Occipital lobe (tissue), 2 donors: Measurements from ENCODE around the gene CDH13. TPM values are rescaled to one million over a fixed set of nuclear protein-coding genes. Genes with fewer than 3 reads are reported as not detected.

Experiments
- DNase-seq: peaks from one replicate; lab custom pipeline; 2025; lab: John Stamatoyannopoulos, UW
- total RNA-seq: library from RNA; depleted of rRNA; stranded (reverse); fragments of >200 nt; gene quantifications from one replicate; pipeline ENCODE4 v1.2.3, GENCODE V29; 2014

CDH13 gene
- total RNA-seq, 1 donor from 2014 or later: 27.3 TPM

- DNase-seq: no peak
Observed at GRCh38 chr16:82835487-82836155, 208.9 kb downstream of the CDH13 start.

DNA sequence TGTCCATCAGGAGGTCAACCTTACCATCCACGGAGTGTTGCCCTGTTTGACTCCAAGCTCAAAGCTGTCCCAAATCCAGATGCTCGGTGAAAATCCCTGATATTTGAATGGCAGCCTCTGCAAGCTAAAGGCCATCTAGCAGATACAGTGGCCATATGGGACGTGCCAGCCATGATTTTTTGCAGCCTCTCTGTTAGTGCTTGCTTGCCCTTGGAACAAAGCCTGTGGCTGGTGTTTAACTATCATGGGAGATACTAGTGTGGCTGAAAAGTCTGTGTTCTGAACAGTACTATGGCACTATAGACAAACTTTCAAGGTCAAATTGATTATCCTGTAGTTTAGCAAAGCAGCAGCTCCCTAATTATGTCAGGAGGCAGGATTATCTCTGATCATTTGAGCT, 214.3 kb downstream of the CDH13 start:
- DNase-seq: no peak

GRCh38 chr16:82843606-82844271, 217.0 kb downstream of the CDH13 start:
- DNase-seq: no peak

- DNase-seq: no peak
Observed at GRCh38 chr16:82845116-82845515, 218.3 kb downstream of the CDH13 start.

DNA sequence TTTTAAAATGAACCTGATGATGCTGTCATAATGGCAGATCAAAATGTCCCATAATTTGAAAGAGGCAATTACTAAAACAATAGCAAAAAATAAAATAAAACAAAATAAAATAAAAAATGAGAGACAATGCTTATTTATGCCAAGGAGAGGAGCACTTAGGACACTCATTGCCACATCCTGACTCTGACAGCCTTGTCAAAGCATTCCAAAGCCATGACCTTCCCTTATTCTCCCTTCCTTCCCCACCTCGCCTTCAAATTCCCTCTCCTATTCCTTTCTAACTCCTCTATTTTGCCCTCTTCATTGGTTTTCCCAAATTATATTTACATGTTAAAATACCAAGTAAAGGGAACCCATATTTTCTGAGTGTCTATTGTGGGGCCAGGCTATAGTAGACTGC, 220.0 kb downstream of the CDH13 start:
- DNase-seq: no peak

GRCh38 chr16:82848013-82848412, 221.2 kb downstream of the CDH13 start:
- no peak for DNase-seq

- no peak for DNase-seq
Observed at GRCh38 chr16:82852388-82853008, 225.7 kb downstream of the CDH13 start.

DNA sequence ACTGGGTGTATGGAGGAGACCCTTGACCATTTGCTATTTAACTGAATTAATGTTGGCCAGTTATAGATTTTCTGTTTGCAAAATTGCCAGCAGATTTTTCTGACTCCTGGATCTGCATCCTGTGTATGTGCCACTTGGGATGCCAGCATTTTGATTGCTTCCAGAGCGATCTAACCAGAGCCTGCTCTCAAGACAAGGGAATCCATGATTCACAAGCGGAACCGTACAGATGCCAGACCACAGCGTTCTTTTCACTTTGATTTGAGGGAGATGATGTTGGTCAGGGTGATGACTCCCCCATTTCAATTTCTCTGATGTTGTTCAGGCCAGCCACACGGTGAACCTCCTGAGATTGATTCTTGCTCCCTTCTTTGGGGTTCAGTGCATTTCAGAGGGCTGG, 228.7 kb downstream of the CDH13 start:
- DNase-seq: no peak

DNA sequence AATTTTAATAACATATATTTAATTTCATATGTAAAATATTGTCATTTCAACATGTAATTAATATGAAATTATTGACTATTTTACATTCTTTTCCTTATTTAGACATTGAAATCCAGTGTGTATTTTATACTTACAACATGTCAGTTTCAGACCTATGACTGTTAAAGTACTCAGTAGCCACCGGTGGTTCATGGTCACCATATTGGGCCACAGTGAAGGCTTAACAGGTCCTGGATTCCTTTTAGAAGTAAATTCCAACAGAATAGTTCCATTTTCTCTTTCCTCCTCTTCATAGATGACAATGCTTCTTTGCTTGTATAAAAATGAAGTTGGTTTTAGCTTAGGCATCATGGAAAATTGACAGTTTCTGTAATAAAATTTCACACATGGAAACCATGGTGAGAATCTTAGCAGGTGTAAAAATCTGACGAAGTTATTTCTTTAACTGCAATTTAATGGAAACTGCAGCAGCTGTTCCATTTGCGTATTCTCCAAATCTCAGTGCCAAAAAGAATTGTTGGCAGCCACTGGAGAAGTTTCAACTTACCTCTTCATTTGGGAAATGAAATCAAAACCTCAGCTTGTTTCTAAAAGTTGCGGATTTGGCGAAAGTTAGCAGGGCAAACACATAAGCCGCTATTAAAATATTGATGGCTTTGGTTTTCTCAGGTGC, 231.1 kb downstream of the CDH13 start:
- no peak for DNase-seq

DNA sequence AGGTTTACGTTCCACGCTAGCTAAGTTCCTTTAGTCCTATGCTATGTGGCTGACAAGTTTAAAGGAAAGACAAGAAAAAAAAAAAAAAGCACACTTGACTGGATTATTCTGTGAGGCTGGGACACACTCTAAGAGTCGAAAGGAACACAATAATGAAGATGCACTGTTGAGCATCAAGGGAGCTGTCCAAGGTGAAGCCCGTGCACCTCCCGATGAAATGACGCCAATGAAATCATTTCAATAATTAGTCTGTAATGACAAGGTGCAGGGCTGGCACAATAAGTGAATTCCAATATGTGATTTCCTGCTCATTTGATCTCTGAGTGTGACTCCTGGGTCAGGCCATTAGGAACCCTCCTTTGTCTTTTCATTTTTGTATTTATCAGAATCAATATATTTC, 232.9 kb downstream of the CDH13 start:
- no peak for DNase-seq

DNA sequence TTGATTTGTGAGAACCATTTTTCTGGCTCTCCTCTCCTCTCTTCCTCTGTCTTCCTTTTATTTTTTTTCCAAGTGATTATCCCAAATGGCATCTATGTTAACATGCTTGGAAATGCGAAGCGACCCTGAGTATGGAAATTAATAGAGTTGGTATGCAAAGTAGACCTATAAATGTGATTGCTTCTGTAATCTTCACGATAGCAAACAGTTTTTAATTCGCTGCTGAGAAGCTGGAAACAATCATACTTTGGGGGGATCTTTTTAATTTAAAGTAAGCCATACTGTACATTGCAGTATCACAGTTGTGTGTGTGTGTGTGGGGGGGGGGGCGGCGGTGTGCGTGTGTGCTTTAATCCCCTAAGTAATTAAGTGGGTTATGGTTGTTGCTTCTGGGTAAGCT, 233.3 kb downstream of the CDH13 start:
- no peak for DNase-seq

DNA sequence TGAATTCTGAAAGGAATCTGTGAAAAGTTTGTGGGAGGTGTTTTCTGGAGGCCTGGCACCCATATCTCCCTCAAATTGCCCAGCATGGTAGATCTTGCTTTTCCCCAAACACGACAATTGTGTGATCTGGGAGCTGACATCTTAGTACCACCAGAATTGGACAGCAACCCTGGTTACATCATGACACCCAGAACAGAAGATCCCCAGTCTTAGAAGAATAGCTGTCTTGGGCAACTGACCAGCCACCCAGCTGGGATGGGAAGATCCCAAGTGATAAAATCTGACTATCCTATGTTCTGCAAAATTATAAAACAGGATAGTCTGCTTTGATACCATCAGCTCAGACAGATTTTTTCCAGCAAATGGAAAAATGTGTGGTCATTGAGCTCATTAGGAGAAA, 235.3 kb downstream of the CDH13 start:
- DNase-seq: no peak

GRCh38 chr16:82864332-82865040, 237.7 kb downstream of the CDH13 start:
- DNase-seq: no peak

GRCh38 chr16:82865412-82865811, 238.6 kb downstream of the CDH13 start:
- DNase-seq: no peak

GRCh38 chr16:82867485-82867884, 240.7 kb downstream of the CDH13 start:
- DNase-seq: no peak

DNA sequence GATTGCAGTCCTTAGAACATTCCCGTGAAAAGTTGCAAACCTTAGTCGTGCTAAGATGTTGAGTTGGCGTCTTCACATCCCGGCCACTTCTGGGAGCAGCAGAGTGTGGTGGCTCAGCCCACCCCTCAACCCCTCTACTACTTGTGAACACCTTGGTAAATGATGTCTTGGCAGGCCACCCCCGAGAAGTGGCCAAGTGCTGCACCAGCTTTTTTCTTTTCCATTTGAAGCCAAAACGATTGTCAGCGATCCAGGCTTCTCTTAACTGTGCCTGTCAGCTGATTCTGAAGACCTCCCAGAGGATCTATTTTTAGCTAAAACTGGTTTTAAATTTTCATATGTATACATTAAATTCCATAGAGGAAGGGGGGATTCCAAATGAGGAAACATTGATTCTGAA, 247.5 kb downstream of the CDH13 start:
- DNase-seq: no peak

- DNase-seq: no peak
Observed at GRCh38 chr16:82874672-82875071, 247.9 kb downstream of the CDH13 start.

- no peak for DNase-seq
Observed at GRCh38 chr16:82876951-82877350, 250.2 kb downstream of the CDH13 start.

DNA sequence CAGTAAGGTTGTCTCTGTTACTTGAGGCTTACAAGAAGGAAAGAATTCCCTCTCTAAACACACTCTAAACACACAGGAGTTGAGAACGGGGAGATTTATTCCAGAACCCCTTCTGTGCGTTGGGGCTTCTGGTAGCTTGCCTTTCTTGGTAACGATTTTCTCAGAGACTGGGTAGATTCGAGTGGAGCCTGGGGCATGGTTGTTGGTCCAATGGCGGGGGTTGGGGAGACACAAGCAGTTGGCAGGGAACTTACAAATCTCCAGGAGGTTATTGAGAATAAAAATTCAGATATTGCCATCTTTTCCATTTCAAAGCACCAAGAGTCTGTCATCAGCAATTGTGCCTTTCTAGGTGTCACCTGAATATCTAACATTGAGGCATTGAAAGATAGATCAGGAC, 251.7 kb downstream of the CDH13 start:
- no peak for DNase-seq

GRCh38 chr16:82880346-82880745, 253.6 kb downstream of the CDH13 start:
- no peak for DNase-seq

- DNase-seq: no peak
Observed at GRCh38 chr16:82881516-82881915, 254.7 kb downstream of the CDH13 start.

- DNase-seq: no peak
Observed at GRCh38 chr16:82882226-82882625, 255.5 kb downstream of the CDH13 start.
